ENCODE results near the gene WTAP.

WTAP gene

GRCh38 chr6:159715605-159716004 lies 11.7 kb upstream of the WTAP start:
- no peaks in the 10 kb centered on the region for H3K9me3 ChIP-seq (replicated peaks; ENCODE audit: insufficient read depth, low read length)
- H3K27ac ChIP-seq (ENCODE audit: low read length): no peak overlapping the region
- no peak for DNase-seq
- H3K4me2 ChIP-seq (ENCODE audit: low read depth, low read length): no peak overlapping the region
- no peak overlapping the region for H3K4me3 ChIP-seq (ENCODE audit: low read length)
- no peaks in the 10 kb centered on the region for H3K4me1 ChIP-seq (ENCODE audit: low read length)
- no peaks in the 10 kb centered on the region for H3K36me3 ChIP-seq (replicated peaks; ENCODE audit: insufficient read depth, low read length)
- H3K9me2 ChIP-seq (replicated peaks; ENCODE audit: insufficient read depth, low read length): no peaks in the 10 kb centered on the region
- no peaks in the 10 kb centered on the region for H3K27me3 ChIP-seq (replicated peaks; ENCODE audit: insufficient read depth, low read length)
- no peaks in the 10 kb centered on the region; the same call in 1 of the 2 replicates for H3K79me2 ChIP-seq (ENCODE audit: low read length)
- TF ChIP-seq EZH2phosphoT487 (IDR thresholded peaks at IDR 0.05; ENCODE audit: low read length) (no peak), CTCF (IDR thresholded peaks at IDR 0.05; ENCODE audit: low read length) (no peak)
- no peak overlapping the region for H2AFZ ChIP-seq (ENCODE audit: low read length)
- no peaks in the 10 kb centered on the region for H4K20me1 ChIP-seq (ENCODE audit: insufficient read depth, low read length)
- no peaks in the 10 kb centered on the region for H3F3A ChIP-seq (ENCODE audit: insufficient read depth, low read length)
- no peak overlapping the region for H3K9ac ChIP-seq (ENCODE audit: low read length)

GRCh38 chr6:159716247-159717096 lies 10.8 kb upstream of the WTAP start:
- H3K27ac ChIP-seq (ENCODE audit: low read length): no peak overlapping the region
- no peak overlapping the region for H2AFZ ChIP-seq (ENCODE audit: low read length)
- no peaks in the 10 kb centered on the region for H3K36me3 ChIP-seq (replicated peaks; ENCODE audit: insufficient read depth, low read length)
- TF ChIP-seq CTCF (IDR thresholded peaks at IDR 0.05; ENCODE audit: low read length): no peak
- TF ChIP-seq EZH2 (optimal IDR thresholded peaks at IDR 0.05; ENCODE audit: low read depth, low read length): no peak
- TF ChIP-seq EZH2phosphoT487 (IDR thresholded peaks at IDR 0.05; ENCODE audit: low read length): no peak
- no peak for DNase-seq
- H3K4me3 ChIP-seq (ENCODE audit: low read length): no peak overlapping the region
- no peaks in the 10 kb centered on the region for H3K9me3 ChIP-seq (replicated peaks; ENCODE audit: insufficient read depth, low read length)
- H4K20me1 ChIP-seq (ENCODE audit: insufficient read depth, low read length): no peaks in the 10 kb centered on the region
- H3K79me2 ChIP-seq (ENCODE audit: low read length): no peaks in the 10 kb centered on the region; the same call in 1 of the 2 replicates
- H3K9ac ChIP-seq (ENCODE audit: low read length): no peak overlapping the region
- no peaks in the 10 kb centered on the region for H3K9me2 ChIP-seq (replicated peaks; ENCODE audit: insufficient read depth, low read length)
- no peak overlapping the region for H3K4me2 ChIP-seq (ENCODE audit: low read depth, low read length)
- H3K27me3 ChIP-seq (replicated peaks; ENCODE audit: insufficient read depth, low read length): no peaks in the 10 kb centered on the region
- no peaks in the 10 kb centered on the region for H3K4me1 ChIP-seq (ENCODE audit: low read length)
- H3F3A ChIP-seq (ENCODE audit: insufficient read depth, low read length): no peaks in the 10 kb centered on the region

- Histone ChIP-seq H4K20me1 (ENCODE audit: insufficient read depth, low read length) (no peaks in the 10 kb centered on the region), H3K27ac (ENCODE audit: low read length) (no peak overlapping the region), H3K79me2 (ENCODE audit: low read length) (no peaks in the 10 kb centered on the region; the same call in 1 of the 2 replicates), H3K4me2 (ENCODE audit: low read depth, low read length) (no peak overlapping the region), H3K9me2 (replicated peaks; ENCODE audit: insufficient read depth, low read length) (no peaks in the 10 kb centered on the region), H3K9ac (ENCODE audit: low read length) (no peak overlapping the region), H3K27me3 (replicated peaks; ENCODE audit: insufficient read depth, low read length) (no peaks in the 10 kb centered on the region), H3K9me3 (replicated peaks; ENCODE audit: insufficient read depth, low read length) (no peaks in the 10 kb centered on the region), H3K4me1 (ENCODE audit: low read length) (no peaks in the 10 kb centered on the region), H2AFZ (ENCODE audit: low read length) (no peak overlapping the region), H3F3A (ENCODE audit: insufficient read depth, low read length) (no peaks in the 10 kb centered on the region), H3K4me3 (ENCODE audit: low read length) (no peak overlapping the region), H3K36me3 (replicated peaks; ENCODE audit: insufficient read depth, low read length) (no peaks in the 10 kb centered on the region)
- no peak for DNase-seq
- TF ChIP-seq EZH2phosphoT487 (IDR thresholded peaks at IDR 0.05; ENCODE audit: low read length): no peak
- TF ChIP-seq CTCF (IDR thresholded peaks at IDR 0.05; ENCODE audit: low read length): no peak
- no peak for TF ChIP-seq EZH2 (optimal IDR thresholded peaks at IDR 0.05; ENCODE audit: low read depth, low read length)
These were observed 8.7 kb upstream of the WTAP start for GRCh38 chr6:159718634-159719033.
